Measurements from ENCODE around the gene ALDH1A2. TPM values are rescaled to one million over a fixed set of nuclear protein-coding genes. Genes with fewer than 3 reads are reported as not detected.
"Not testable (repeated sequence)": the region's sequence is repeated elsewhere in the genome, so short reads cannot be mapped to it uniquely, and the experiment has no call there.

Gene ALDH1A2
- total RNA-seq, 6 experiments from 2014 or later = 4.3 to 33.2 (median 10.8) TPM

GRCh38 chr15:58081891-58082290, 16.4 kb upstream of the ALDH1A2 start:
- DNase-seq (no peak), ATAC-seq (no peak)
- H3K9me3 ChIP-seq = no peaks in the 10 kb centered on the region
- TF ChIP-seq, protein P1, sequence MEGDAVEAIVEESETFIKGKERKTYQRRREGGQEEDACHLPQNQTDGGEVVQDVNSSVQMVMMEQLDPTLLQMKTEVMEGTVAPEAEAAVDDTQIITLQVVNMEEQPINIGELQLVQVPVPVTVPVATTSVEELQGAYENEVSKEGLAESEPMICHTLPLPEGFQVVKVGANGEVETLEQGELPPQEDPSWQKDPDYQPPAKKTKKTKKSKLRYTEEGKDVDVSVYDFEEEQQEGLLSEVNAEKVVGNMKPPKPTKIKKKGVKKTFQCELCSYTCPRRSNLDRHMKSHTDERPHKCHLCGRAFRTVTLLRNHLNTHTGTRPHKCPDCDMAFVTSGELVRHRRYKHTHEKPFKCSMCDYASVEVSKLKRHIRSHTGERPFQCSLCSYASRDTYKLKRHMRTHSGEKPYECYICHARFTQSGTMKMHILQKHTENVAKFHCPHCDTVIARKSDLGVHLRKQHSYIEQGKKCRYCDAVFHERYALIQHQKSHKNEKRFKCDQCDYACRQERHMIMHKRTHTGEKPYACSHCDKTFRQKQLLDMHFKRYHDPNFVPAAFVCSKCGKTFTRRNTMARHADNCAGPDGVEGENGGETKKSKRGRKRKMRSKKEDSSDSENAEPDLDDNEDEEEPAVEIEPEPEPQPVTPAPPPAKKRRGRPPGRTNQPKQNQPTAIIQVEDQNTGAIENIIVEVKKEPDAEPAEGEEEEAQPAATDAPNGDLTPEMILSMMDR (IDR thresholded peaks at IDR 0.05) = no peak
- TF ChIP-seq POLR2A (IDR thresholded peaks at IDR 0.05) = no peak
- no peaks in the 10 kb centered on the region for H3K36me3 ChIP-seq
- no peak overlapping the region for H3K27ac ChIP-seq
- H3K27me3 ChIP-seq = no peaks in the 10 kb centered on the region
- H3K4me1 ChIP-seq = peaks cover 0 to 7% (median 3%) of the 10 kb centered on the region in 4 donors
- 96% methylated on average over 4 of the region's 4 CpGs for WGBS (ENCODE audit: insufficient coverage, low coverage, low lambda C conversion rate, missing lambda C conversion rate)
- H3K4me3 ChIP-seq = no peak overlapping the region
- intact Hi-C loops (cut with DNase I) = no loop called here

DNA sequence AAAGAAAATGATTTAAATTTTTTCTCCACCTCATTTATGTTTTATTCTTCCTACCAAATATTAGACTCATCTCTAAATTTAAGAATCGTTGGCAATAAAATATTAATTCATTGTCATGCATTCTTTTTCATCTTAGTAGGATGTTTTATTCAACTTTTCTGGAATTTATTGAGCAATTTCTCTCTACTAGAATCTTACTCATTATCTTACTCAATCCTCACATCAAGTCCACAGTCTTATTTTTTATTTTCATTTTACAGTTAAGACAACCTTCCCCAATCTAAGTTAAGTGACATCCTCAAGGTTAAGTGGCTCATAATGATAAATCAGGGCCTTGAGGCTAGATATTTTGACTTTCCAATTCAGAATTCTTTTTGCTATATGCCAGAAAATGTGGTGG, 15.9 kb upstream of the ALDH1A2 start:
- no peaks in the 10 kb centered on the region for H3K9me3 ChIP-seq
- TF ChIP-seq, protein P1 (IDR thresholded peaks at IDR 0.05) = no peak
- TF ChIP-seq POLR2A (IDR thresholded peaks at IDR 0.05) = no peak
- no peaks in the 10 kb centered on the region for H3K36me3 ChIP-seq
- peaks cover 0 to 7% (median 3%) of the 10 kb centered on the region in 4 donors for H3K4me1 ChIP-seq
- no peaks in the 10 kb centered on the region for H3K27me3 ChIP-seq
- DNase-seq = no peak
- no peak overlapping the region for H3K4me3 ChIP-seq
- H3K27ac ChIP-seq = no peak overlapping the region
- intact Hi-C loops (cut with DNase I) = no loop called here
- no peak for ATAC-seq
- 76% methylated on average over 1 of the region's 1 CpG for WGBS (ENCODE audit: insufficient coverage, low coverage, low lambda C conversion rate, missing lambda C conversion rate)

GRCh38 chr15:58080959-58081358, 15.4 kb upstream of the ALDH1A2 start:
- intact Hi-C loops (cut with DNase I); DNase-seq; H3K27ac ChIP-seq; H3K4me3 ChIP-seq; H3K36me3 ChIP-seq; H3K4me1 ChIP-seq; H3K27me3 ChIP-seq; H3K9me3 ChIP-seq; ATAC-seq: not testable (repeated sequence)
- WGBS (ENCODE audit: insufficient coverage, low coverage, low lambda C conversion rate, missing lambda C conversion rate) = 89% methylated on average over 5 of the region's 5 CpGs

- WGBS (ENCODE audit: insufficient coverage, low coverage, low lambda C conversion rate, missing lambda C conversion rate) = 74% methylated on average over 8 of the region's 8 CpGs
These were observed 14.9 kb upstream of the ALDH1A2 start for GRCh38 chr15:58080398-58080797.

GRCh38 chr15:58078591-58078990, 13.1 kb upstream of the ALDH1A2 start:
- no peak for ATAC-seq
- Histone ChIP-seq H3K36me3 (no peaks in the 10 kb centered on the region), H3K27ac (no peak overlapping the region), H3K4me1 (peaks cover 0 to 7% (median 3%) of the 10 kb centered on the region in 4 donors), H3K27me3 (no peaks in the 10 kb centered on the region), H3K4me3 (no peak overlapping the region), H3K9me3 (no peaks in the 10 kb centered on the region)
- intact Hi-C loops (cut with DNase I) = no loop called here
- TF ChIP-seq POLR2A (IDR thresholded peaks at IDR 0.05) = no peak
- TF ChIP-seq, protein P1 (IDR thresholded peaks at IDR 0.05) = no peak
- DNase-seq = no peak

More at GRCh38 chr15:58080398-58080797, 14.9 kb upstream of the ALDH1A2 start:
- ATAC-seq (no peak), DNase-seq (no peak)
- Histone ChIP-seq H3K27me3 (no peaks in the 10 kb centered on the region), H3K36me3 (no peaks in the 10 kb centered on the region), H3K27ac (no peak overlapping the region), H3K9me3 (no peaks in the 10 kb centered on the region), H3K4me1 (peaks cover 0 to 7% (median 3%) of the 10 kb centered on the region in 4 donors), H3K4me3 (no peak overlapping the region)
- intact Hi-C loops (cut with DNase I) = no loop called here
- TF ChIP-seq POLR2A (IDR thresholded peaks at IDR 0.05) = no peak
- TF ChIP-seq, protein P1 (IDR thresholded peaks at IDR 0.05) = no peak

Measured in right lobe of liver (tissue), 6 donors.